Transverse colon (tissue), 4 donors: ENCODE data around the gene MCF2. TPM values are rescaled to one million over a fixed set of nuclear protein-coding genes. Genes with fewer than 3 reads are reported as not detected.

Source experiments
- DNase-seq: peaks from one replicate; pipeline ENCODE4 v3.0.0-alpha.2; 2019
- H3K27ac ChIP-seq, 4 donors: fragments of 200-600 bp; sonication (generic); 2 replicates each; pipeline ENCODE4 v1.5.1; 2016 to 2018; ENCODE audit warnings: inconsistent platforms in 4 of 4
- H3K27me3 ChIP-seq: fragments of 200-600 bp; sonication (generic); 2 replicates; pipeline ENCODE4 v1.5.1; 2017; ENCODE audit warnings: inconsistent platforms
- H3K36me3 ChIP-seq, 4 donors: fragments of 200-600 bp; sonication (generic); 2 replicates each; pipeline ENCODE4 v1.5.1; 2017 to 2019; ENCODE audit warnings: inconsistent platforms in 4 of 4
- H3K4me1 ChIP-seq, 4 donors: fragments of 200-600 bp; sonication (generic); 2 replicates each; pipeline ENCODE4 v1.5.1; 2017 to 2020; ENCODE audit warnings: inconsistent platforms in 4 of 4
- H3K4me3 ChIP-seq, 4 donors: fragments of 200-600 bp; sonication (generic); 1 replicate in 1 of 4; 2 replicates in 3 of 4; pipeline versions ENCODE4 v1.5.1 to v1.6.1; 2017 to 2019; ENCODE audit warnings: inconsistent platforms in 4 of 4
- H3K9me3 ChIP-seq, 2 donors: fragments of 200-600 bp; sonication (generic); 2 replicates each; pipeline ENCODE4 v1.5.1; 2017 to 2019; ENCODE audit warnings: inconsistent platforms in 2 of 2
- CTCF ChIP-seq, 5 experiments: fragments of 200-600 bp in 3 of 5; fragments of 450-650 bp in 2 of 5; sonication (generic) in 3 of 5; IDR thresholded peaks; 1 replicate in 2 of 5; 2 replicates in 3 of 5; pipeline ENCODE4 v1.5.1; 2016 to 2017; ENCODE audit warnings: antibody characterized with exemption in 5 of 5, inconsistent platforms in 3 of 5, mild to moderate bottlenecking in 2 of 5, moderate library complexity in 1 of 5
- EP300 ChIP-seq: sonication (generic); formaldehyde crosslinking; IDR thresholded peaks from one replicate; pipeline ENCODE4 v1.6.1; 2017; ENCODE audit warnings: antibody characterized with exemption, low read depth
- POLR2A ChIP-seq: fragments of 450-650 bp; IDR thresholded peaks from one replicate; pipeline ENCODE4 v1.6.1; 2016; ENCODE audit warnings: antibody characterized with exemption, mild to moderate bottlenecking, moderate library complexity
- POLR2AphosphoS5 ChIP-seq, 3 donors: sonication (generic); formaldehyde crosslinking; IDR thresholded peaks; one replicate each; pipeline ENCODE4 v1.6.1; 2016; ENCODE audit warnings: antibody characterized with exemption in 3 of 3
- WGBS, 2 donors: methylation state at CpG; one replicate each; pipeline ENCODE4 v1.1.5; 2018; ENCODE audit warnings: low coverage in 1 of 2; 5-methylcytosine and 5-hydroxymethylcytosine counted together
- in situ Hi-C, 4 donors: fragments of 200-750 bp; cut with MboI; loops; one replicate each; pipeline versions ENCODE4 v1.15.0 to v1.15.1; 2017; ENCODE audit warnings: low sequenced_read_pairs in 3 of 4, low pct_ligation_motif_present in 1 of 4, low pct_unique_long_range_greater_than_20kb in 1 of 4
- intact Hi-C: fragments of 100-400 bp; cut with DNase I; formaldehyde crosslinking; loops from one replicate; pipeline ENCODE4 v1.15.1; 2023; ENCODE audit warnings: low total_unique reads
- small RNA-seq, 4 donors: library from RNA; depleted of rRNA; stranded (forward); fragments of <200 nt; gene quantifications; one replicate each; pipeline ENCODE3, GENCODE V24; 2016
- total RNA-seq, 4 donors: library from RNA; depleted of rRNA; stranded (reverse); fragments of >200 nt; gene quantifications; one replicate each; pipeline ENCODE4 v1.1.0, GENCODE V29; 2016

Gene MCF2
- total RNA-seq, 4 donors from 2014 or later, result not detected

GRCh38 chrX:139538907-139539790 lies 168.8 kb downstream of the MCF2 start:
- TF ChIP-seq CTCF (IDR thresholded peaks at IDR 0.05), result no peak
- no peak for TF ChIP-seq EP300
- TF ChIP-seq POLR2A, result no peak
- no peak for TF ChIP-seq POLR2AphosphoS5 (IDR thresholded peaks at IDR 0.05)
- in situ Hi-C loops, result no loop called here
- no peak overlapping the region for H3K4me3 ChIP-seq
- no peaks in the 10 kb centered on the region for H3K27me3 ChIP-seq
- DNase-seq, result no peak
- H3K27ac ChIP-seq, result no peak overlapping the region
- H3K36me3 ChIP-seq, result no peaks in the 10 kb centered on the region
- intact Hi-C loops, result no loop called here
- H3K4me1 ChIP-seq, result no peaks in the 10 kb centered on the region
- no peaks in the 10 kb centered on the region for H3K9me3 ChIP-seq
- WGBS, 2 donors, result 58% methylated on average over 3 of the region's 3 CpGs; no CpG with 5 or more reads in 1 of the 2 donors

GRCh38 chrX:139533444-139533843 lies 174.5 kb downstream of the MCF2 start:
- Histone ChIP-seq H3K36me3 (no peaks in the 10 kb centered on the region), H3K4me1 (no peaks in the 10 kb centered on the region), H3K9me3 (no peaks in the 10 kb centered on the region), H3K27ac (no peak overlapping the region), H3K4me3 (no peak overlapping the region), H3K27me3 (no peaks in the 10 kb centered on the region)
- in situ Hi-C loops (no loop called here), intact Hi-C loops (no loop called here)
- no peak for DNase-seq
- TF ChIP-seq POLR2AphosphoS5 (IDR thresholded peaks at IDR 0.05) (no peak), POLR2A (no peak), CTCF (IDR thresholded peaks at IDR 0.05) (no peak)
- WGBS, 2 donors, result 0 to 61% methylated on average over 1 to 4 of the region's 4 CpGs

DNA sequence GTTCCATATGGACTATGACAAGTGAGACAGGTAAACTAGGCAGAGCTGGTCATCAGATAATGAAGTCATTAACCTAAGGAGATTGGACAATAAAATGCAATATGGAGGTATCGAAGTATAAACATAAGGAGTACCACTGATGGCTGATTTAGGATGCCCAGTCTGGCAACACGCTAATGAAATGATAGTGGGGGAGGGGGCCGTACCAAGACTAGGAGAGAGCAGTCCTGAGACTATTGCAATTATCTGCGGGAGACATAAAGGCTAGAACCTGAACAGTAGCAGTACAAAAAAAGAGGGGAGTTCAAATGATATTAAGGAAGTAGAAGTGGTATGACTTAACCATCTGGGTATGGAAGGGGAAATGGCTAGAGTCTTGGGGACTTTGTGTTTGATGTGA lies 175.1 kb downstream of the MCF2 start:
- DNase-seq, result no peak
- in situ Hi-C loops, result no loop called here
- no peaks in the 10 kb centered on the region for H3K4me1 ChIP-seq
- 87 to 100% methylated on average over 1 to 4 of the region's 4 CpGs for WGBS, 2 donors
- H3K27me3 ChIP-seq, result no peaks in the 10 kb centered on the region
- no peak overlapping the region for H3K4me3 ChIP-seq
- H3K27ac ChIP-seq, result no peak overlapping the region
- intact Hi-C loops, result no loop called here
- H3K36me3 ChIP-seq, result no peaks in the 10 kb centered on the region
- H3K9me3 ChIP-seq, result no peaks in the 10 kb centered on the region
- TF ChIP-seq POLR2A, result no peak
- no peak for TF ChIP-seq CTCF (IDR thresholded peaks at IDR 0.05)
- no peak for TF ChIP-seq POLR2AphosphoS5 (IDR thresholded peaks at IDR 0.05)
- no peak for TF ChIP-seq EP300

Small RNAs within 50 kb of the gene (small RNA-seq; reads per million reads assigned to genes)
- 0 reads per million in 4 donors for gene RF01210

Other genes starting within 250 kb of the MCF2 start
- gene F9, start 177.4 kb downstream of the MCF2 start, total RNA-seq, result not detected
- 10 to 100 TPM in 3 of 4 donors, 1 to 10 TPM in 1; 6.4 to 26.0 (median 15.4) TPM for gene ATP11C, start 224.9 kb upstream of the MCF2 start, total RNA-seq